GM12878 (cell line): ENCODE data around the gene TOP2B. TPM values are rescaled to one million over a fixed set of nuclear protein-coding genes. Genes with fewer than 3 reads are reported as not detected.

Source experiments
- ATAC-seq: fragments of 200-7000 bp; cut with Tn5 transposase; 3 replicates; pipeline ENCODE4 v1.9.1; 2020; ENCODE audit warnings: mild to moderate bottlenecking, moderate library complexity
- BruUV-seq: library from RNA; stranded (reverse); fragments of 400-500 nt; replicated peaks from 2 replicates; lab custom pipeline; 2021; lab: Mats Ljungman, UMichigan
- CTCF ChIA-PET: fragments of 300-600 bp; sonication (Branson Sonifier 250); formaldehyde crosslinking; extraction: SDS; loops from one replicate; lab custom pipeline; 2021; ENCODE audit warnings: inconsistent platforms; lab: Yijun Ruan, JAX
- POLR2A ChIA-PET: fragments of 350-600 bp; formaldehyde crosslinking; extraction: SDS; loops from one replicate; lab custom pipeline; 2021; ENCODE audit warnings: inconsistent platforms; lab: Charles Lee
- RAD21 ChIA-PET: fragments of 300-600 bp; sonication (Branson Sonifier 250); formaldehyde crosslinking; loops from one replicate; lab custom pipeline; 2023; ENCODE audit warnings: antibody characterized with exemption; ENCODE audit not compliant: unreplicated experiment; lab: Charles Lee
- SMC1A ChIA-PET: fragments of 300-600 bp; sonication (Branson Sonifier 250); formaldehyde crosslinking; loops from one replicate; lab custom pipeline; 2023; ENCODE audit not compliant: unreplicated experiment, uncharacterized antibody; lab: Charles Lee
- DNase-seq: peaks from one replicate; pipeline ENCODE4 v3.0.0-alpha.2; 2011; ENCODE audit warnings: low read depth, low spot score
- FAIRE-seq: peaks from 3 replicates; lab custom pipeline; 2011; peaks lifted over from hg19 to GRCh38; lab: Jason Lieb, UNC
- H2AFZ ChIP-seq: 2 replicates; pipeline ENCODE4 v1.6.0; 2011; ENCODE audit warnings: low read depth, low read length, control low read depth; ENCODE audit not compliant: control insufficient read depth
- H3K27ac ChIP-seq: 2 replicates; pipeline ENCODE4 v1.5.1; 2011; ENCODE audit warnings: control low read depth; ENCODE audit not compliant: control insufficient read depth, insufficient read depth
- H3K27me3 ChIP-seq, 2 experiments: replicated peaks in 1 of 2; 2 replicates each; pipeline versions ENCODE4 v1.6.0 to v1.6.1; 2011; ENCODE audit warnings: low read length in 1 of 2; ENCODE audit not compliant: control insufficient read depth in 2 of 2, insufficient read depth in 2 of 2
- H3K36me3 ChIP-seq, 2 experiments: 2 replicates each; pipeline ENCODE4 v1.5.1; 2011; ENCODE audit warnings: low read length in 1 of 2; ENCODE audit not compliant: control insufficient read depth in 2 of 2, insufficient read depth in 2 of 2
- H3K4me1 ChIP-seq: 2 replicates; pipeline ENCODE4 v1.6.1; 2011; ENCODE audit warnings: mild to moderate bottlenecking, low read length, moderate library complexity, mixed read lengths; ENCODE audit not compliant: control insufficient read depth, insufficient read depth
- H3K4me2 ChIP-seq: 2 replicates; pipeline ENCODE4 v1.6.0; 2011; ENCODE audit warnings: control low read depth; ENCODE audit not compliant: control insufficient read depth, insufficient read depth
- H3K4me3 ChIP-seq: fragments of 200-600 bp; sonication (generic); 2 replicates; pipeline ENCODE4 v1.5.1; 2016
- H3K79me2 ChIP-seq: 2 replicates; pipeline ENCODE4 v1.6.0; 2011; ENCODE audit warnings: low read length; ENCODE audit not compliant: control insufficient read depth, insufficient read depth
- H3K9ac ChIP-seq: 2 replicates; pipeline ENCODE4 v1.8.0; 2011; ENCODE audit warnings: low read length, control low read depth, mixed read lengths; ENCODE audit not compliant: control insufficient read depth, insufficient read depth
- H3K9me3 ChIP-seq: replicated peaks from 3 replicates; pipeline ENCODE4 v1.5.1; 2011; ENCODE audit warnings: mild to moderate bottlenecking, low read length; ENCODE audit not compliant: control insufficient read depth, insufficient read depth
- H4K20me1 ChIP-seq: 2 replicates; pipeline ENCODE4 v1.6.0; 2011; ENCODE audit not compliant: control insufficient read depth, insufficient read depth
- ATF7 ChIP-seq: fragments of 450-650 bp; IDR thresholded peaks from 2 replicates; pipeline ENCODE4 v1.6.1; 2016; ENCODE audit warnings: low read depth, mild to moderate bottlenecking
- IRF4 ChIP-seq: IDR thresholded peaks from 2 replicates; pipeline ENCODE4 v1.6.1; 2011; ENCODE audit warnings: low read depth, low read length
- RAD21 ChIP-seq: IDR thresholded peaks from 2 replicates; pipeline ENCODE4 v1.6.1; 2011; ENCODE audit warnings: mild to moderate bottlenecking, low read depth, low read length, moderate library complexity; ENCODE audit not compliant: insufficient read depth
- WGBS: methylation state at CpG from one replicate; pipeline ENCODE4 v1.1.6; 2016; ENCODE audit warnings: low lambda C conversion rate; ENCODE audit not compliant: insufficient replicate concordance, insufficient coverage; ENCODE audit errors: missing lambda C conversion rate; 5-methylcytosine and 5-hydroxymethylcytosine counted together
- in situ Hi-C: fragments of 300-500 bp; cut with MboI; formaldehyde crosslinking; loops from 9 replicates; pipeline ENCODE4 v1.14.3; 2018; ENCODE audit warnings: mixed read lengths
- intact Hi-C: fragments of 100-400 bp; cut with micrococcal nuclease; formaldehyde crosslinking; loops from one replicate; pipeline ENCODE4 v1.14.2; 2022; ENCODE audit not compliant: unreplicated experiment
- polyA plus RNA-seq, 11 experiments: library from polyadenylated mRNA; depleted of rRNA in 4 of 11; unstranded in 6 of 11; stranded (reverse) in 5 of 11; fragments of >200 nt; fragmentation: Nextera tagmentation in 4 of 11; fragmentation: Illumina TruSeq in 1 of 11; extraction: Ambion mirVana in 4 of 11; extraction: Trizol in 1 of 11; gene quantifications; 1 replicate in 1 of 11; 2 replicates in 10 of 11; pipeline versions ENCODE4 v1.2.1 to v1.2.3, GENCODE V29; 2011 to 2016; ENCODE audit warnings: inconsistent platforms in 2 of 11, missing spikeins in 2 of 11, low read depth in 1 of 11
- total RNA-seq, 4 experiments: library from RNA; depleted of rRNA in 3 of 4; stranded (reverse); fragments of >200 nt in 3 of 4; fragmentation: Illumina TruSeq in 1 of 4; extraction: Trizol in 1 of 4; gene quantifications; 2 replicates each; pipeline versions ENCODE4 v1.2.1 to v1.2.3, GENCODE V29; 2013 to 2021
- TF ChIP-seq, protein P1 (sequence below): IDR thresholded peaks from 2 replicates; pipeline ENCODE4 v1.6.1; 2012; ENCODE audit warnings: improper control_type of control experiment, low read depth, low read length; ENCODE audit not compliant: insufficient replicate concordance
- TF ChIP-seq, protein P2 (sequence below), 3 experiments: IDR thresholded peaks in 2 of 3; conservative IDR thresholded peaks in 1 of 3; 2 replicates each; pipeline ENCODE4 v1.5.1; 2011; ENCODE audit warnings: low read depth in 3 of 3, low read length in 3 of 3, mild to moderate bottlenecking in 3 of 3, control low read depth in 2 of 3, moderate library complexity in 2 of 3, inconsistent platforms in 1 of 3, mixed read lengths in 1 of 3; ENCODE audit not compliant: control insufficient read depth in 2 of 3, insufficient read depth in 1 of 3; ENCODE audit errors: extremely low read depth in 1 of 3
- TF ChIP-seq, protein P3 (sequence below): fragments of 450-650 bp; IDR thresholded peaks from 2 replicates; pipeline ENCODE4 v1.6.1; 2017; ENCODE audit warnings: mild to moderate bottlenecking, moderate library complexity

TOP2B gene
- total and polyA plus RNA-seq, 10 of the 15 experiments (the other 5 are each of a cell fraction or from before 2014, with no cell fraction given): 28.6 to 134 (median 83.4) TPM

DNA sequence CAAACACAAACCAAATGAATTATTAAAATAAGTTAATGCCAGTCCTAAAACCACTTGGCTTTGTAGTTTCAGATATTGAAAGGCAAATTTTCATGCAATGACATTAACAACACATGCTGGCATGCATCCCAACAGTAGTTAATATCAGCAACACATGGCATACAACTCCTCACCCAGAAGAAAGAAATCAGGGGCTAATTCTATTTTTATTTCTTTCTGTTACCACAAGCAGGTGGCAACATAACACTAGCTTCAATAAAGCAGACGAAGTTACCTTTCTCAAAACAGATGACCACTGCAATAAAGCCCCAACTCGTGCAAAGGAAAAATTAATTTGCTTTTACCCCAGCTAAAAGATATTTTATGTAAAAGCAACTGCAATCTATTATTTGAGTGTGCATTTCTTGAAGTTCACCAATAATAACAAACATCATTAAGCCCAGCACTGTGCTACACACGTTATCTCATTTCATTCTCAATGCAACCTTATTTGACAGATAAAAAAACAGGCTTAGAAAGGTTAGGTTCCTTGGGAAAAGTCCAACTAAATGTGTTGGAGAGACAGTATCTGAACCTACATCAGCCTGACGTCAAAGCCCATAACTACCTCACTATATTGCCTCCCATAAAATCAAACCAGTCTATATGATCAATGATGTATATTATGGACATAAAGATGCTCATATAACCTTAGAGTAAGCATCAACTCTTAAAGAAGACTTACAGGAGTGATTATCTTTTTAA, 2.8 kb downstream of the TOP2B start:
- H3K36me3 ChIP-seq: no peaks in the 10 kb centered on the region
- FAIRE-seq (no peak), DNase-seq (no peak), ATAC-seq (no peak)
- peak overlapping the region; percentile 86 for H3K4me2 ChIP-seq
- H3K9ac ChIP-seq: peak overlapping the region; percentile 35
- H4K20me1 ChIP-seq: 0 out of 2 replicates have a peak, but pooled peaks cover 4% of the 10 kb centered on the region
- no TSS peak for BruUV-seq
- CTCF ChIA-PET: interaction anchor here (0.7 to 8.4 kb wide), 18 partner anchors 11 to 457 kb away, joined by 3 to 93 read pairs (median 3); no protein-coding TSS in a partner anchor
- peaks cover 14% of the 10 kb centered on the region for H3K4me1 ChIP-seq
- intact Hi-C loops: no loop called here
- H3K27me3 ChIP-seq: no peaks in the 10 kb centered on the region
- in situ Hi-C loops: no loop called here
- H3K27ac ChIP-seq: no peak overlapping the region
- no peak overlapping the region for H2AFZ ChIP-seq
- peaks cover 71% of the 10 kb centered on the region for H3K79me2 ChIP-seq
- no peaks in the 10 kb centered on the region for H3K9me3 ChIP-seq
- POLR2A ChIA-PET: interaction anchor here (0.7 to 1.5 kb wide), 8 partner anchors 11 to 192 kb away, joined by 3 to 6 read pairs (median 3); partner anchors contain the start of gene NGLY1
- SMC1A ChIA-PET: interaction anchor here (0.8 to 5.0 kb wide), 9 partner anchors 9 to 194 kb away, joined by 3 to 49 read pairs (median 3); partner anchors contain the start of gene OXSM
- TF ChIP-seq IRF4 (no peak), RAD21 (peak; percentile 51), ATF7 (0 out of 2 replicates have a peak, but pooled peaks have one; percentile 9)
- TF ChIP-seq, protein P1, sequence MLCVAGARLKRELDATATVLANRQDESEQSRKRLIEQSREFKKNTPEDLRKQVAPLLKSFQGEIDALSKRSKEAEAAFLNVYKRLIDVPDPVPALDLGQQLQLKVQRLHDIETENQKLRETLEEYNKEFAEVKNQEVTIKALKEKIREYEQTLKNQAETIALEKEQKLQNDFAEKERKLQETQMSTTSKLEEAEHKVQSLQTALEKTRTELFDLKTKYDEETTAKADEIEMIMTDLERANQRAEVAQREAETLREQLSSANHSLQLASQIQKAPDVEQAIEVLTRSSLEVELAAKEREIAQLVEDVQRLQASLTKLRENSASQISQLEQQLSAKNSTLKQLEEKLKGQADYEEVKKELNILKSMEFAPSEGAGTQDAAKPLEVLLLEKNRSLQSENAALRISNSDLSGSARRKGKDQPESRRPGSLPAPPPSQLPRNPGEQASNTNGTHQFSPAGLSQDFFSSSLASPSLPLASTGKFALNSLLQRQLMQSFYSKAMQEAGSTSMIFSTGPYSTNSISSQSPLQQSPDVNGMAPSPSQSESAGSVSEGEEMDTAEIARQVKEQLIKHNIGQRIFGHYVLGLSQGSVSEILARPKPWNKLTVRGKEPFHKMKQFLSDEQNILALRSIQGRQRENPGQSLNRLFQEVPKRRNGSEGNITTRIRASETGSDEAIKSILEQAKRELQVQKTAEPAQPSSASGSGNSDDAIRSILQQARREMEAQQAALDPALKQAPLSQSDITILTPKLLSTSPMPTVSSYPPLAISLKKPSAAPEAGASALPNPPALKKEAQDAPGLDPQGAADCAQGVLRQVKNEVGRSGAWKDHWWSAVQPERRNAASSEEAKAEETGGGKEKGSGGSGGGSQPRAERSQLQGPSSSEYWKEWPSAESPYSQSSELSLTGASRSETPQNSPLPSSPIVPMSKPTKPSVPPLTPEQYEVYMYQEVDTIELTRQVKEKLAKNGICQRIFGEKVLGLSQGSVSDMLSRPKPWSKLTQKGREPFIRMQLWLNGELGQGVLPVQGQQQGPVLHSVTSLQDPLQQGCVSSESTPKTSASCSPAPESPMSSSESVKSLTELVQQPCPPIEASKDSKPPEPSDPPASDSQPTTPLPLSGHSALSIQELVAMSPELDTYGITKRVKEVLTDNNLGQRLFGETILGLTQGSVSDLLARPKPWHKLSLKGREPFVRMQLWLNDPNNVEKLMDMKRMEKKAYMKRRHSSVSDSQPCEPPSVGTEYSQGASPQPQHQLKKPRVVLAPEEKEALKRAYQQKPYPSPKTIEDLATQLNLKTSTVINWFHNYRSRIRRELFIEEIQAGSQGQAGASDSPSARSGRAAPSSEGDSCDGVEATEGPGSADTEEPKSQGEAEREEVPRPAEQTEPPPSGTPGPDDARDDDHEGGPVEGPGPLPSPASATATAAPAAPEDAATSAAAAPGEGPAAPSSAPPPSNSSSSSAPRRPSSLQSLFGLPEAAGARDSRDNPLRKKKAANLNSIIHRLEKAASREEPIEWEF: peak; percentile 31
- TF ChIP-seq, protein P2, sequence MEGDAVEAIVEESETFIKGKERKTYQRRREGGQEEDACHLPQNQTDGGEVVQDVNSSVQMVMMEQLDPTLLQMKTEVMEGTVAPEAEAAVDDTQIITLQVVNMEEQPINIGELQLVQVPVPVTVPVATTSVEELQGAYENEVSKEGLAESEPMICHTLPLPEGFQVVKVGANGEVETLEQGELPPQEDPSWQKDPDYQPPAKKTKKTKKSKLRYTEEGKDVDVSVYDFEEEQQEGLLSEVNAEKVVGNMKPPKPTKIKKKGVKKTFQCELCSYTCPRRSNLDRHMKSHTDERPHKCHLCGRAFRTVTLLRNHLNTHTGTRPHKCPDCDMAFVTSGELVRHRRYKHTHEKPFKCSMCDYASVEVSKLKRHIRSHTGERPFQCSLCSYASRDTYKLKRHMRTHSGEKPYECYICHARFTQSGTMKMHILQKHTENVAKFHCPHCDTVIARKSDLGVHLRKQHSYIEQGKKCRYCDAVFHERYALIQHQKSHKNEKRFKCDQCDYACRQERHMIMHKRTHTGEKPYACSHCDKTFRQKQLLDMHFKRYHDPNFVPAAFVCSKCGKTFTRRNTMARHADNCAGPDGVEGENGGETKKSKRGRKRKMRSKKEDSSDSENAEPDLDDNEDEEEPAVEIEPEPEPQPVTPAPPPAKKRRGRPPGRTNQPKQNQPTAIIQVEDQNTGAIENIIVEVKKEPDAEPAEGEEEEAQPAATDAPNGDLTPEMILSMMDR (IDR thresholded peaks at IDR 0.05 in 2 of 3, conservative IDR thresholded peaks at IDR 0.05 in 1 of 3; ENCODE audit: control insufficient read depth in 2 of 3, extremely low read depth in 1 of 3, insufficient read depth in 1 of 3, low read depth in 3 of 3, low read length in 3 of 3): peak in 2 of 3 experiments; percentile 12 to 46; a peak in 2 of 6 replicates
- TF ChIP-seq, protein P3, sequence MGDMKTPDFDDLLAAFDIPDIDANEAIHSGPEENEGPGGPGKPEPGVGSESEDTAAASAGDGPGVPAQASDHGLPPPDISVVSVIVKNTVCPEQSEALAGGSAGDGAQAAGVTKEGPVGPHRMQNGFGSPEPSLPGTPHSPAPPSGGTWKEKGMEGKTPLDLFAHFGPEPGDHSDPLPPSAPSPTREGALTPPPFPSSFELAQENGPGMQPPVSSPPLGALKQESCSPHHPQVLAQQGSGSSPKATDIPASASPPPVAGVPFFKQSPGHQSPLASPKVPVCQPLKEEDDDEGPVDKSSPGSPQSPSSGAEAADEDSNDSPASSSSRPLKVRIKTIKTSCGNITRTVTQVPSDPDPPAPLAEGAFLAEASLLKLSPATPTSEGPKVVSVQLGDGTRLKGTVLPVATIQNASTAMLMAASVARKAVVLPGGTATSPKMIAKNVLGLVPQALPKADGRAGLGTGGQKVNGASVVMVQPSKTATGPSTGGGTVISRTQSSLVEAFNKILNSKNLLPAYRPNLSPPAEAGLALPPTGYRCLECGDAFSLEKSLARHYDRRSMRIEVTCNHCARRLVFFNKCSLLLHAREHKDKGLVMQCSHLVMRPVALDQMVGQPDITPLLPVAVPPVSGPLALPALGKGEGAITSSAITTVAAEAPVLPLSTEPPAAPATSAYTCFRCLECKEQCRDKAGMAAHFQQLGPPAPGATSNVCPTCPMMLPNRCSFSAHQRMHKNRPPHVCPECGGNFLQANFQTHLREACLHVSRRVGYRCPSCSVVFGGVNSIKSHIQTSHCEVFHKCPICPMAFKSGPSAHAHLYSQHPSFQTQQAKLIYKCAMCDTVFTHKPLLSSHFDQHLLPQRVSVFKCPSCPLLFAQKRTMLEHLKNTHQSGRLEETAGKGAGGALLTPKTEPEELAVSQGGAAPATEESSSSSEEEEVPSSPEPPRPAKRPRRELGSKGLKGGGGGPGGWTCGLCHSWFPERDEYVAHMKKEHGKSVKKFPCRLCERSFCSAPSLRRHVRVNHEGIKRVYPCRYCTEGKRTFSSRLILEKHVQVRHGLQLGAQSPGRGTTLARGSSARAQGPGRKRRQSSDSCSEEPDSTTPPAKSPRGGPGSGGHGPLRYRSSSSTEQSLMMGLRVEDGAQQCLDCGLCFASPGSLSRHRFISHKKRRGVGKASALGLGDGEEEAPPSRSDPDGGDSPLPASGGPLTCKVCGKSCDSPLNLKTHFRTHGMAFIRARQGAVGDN: no peak
- 33% methylated on average over 4 of the region's 4 CpGs for WGBS
- H3K4me3 ChIP-seq: peak overlapping the region; percentile 72
- RAD21 ChIA-PET: interaction anchor here (0.8 to 6.2 kb wide), 10 partner anchors 13 to 210 kb away, joined by 3 to 44 read pairs (median 4); partner anchors contain the start of gene NGLY1
